ENCODE measurements around the gene MAP3K8. TPM values are rescaled to one million over a fixed set of nuclear protein-coding genes. Genes with fewer than 3 reads are reported as not detected.

MAP3K8 gene
- total RNA-seq, result 2.5 and 3.1 TPM in 2 replicates

DNA sequence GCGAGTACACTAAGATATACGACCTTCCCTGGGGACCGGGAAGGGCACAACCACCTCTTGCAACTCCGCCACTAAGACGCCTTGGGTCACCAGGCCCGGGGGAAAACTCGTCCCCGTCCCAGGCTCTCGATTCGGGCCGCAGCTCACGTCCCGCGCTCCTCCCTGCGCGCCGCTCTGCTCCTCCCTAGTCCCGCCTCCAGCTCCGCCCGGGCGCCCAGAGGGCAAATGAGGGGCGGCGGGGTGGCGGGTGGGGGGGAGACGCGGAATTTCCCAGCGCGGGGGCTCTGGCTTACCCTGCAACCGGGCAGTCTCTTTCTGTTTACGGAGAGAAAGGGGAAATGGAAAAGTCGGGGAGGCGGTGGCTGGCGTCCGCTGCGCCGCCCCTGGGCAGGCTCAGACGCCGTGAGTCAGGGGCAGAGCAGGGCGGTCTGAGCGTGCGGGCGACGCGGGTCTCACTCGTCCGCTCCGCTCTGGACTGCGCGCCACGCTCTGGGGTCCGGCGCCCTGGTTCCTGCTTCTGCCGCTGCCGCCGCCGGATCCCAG, at the start of gene MAP3K8:
Gene MAP3K8 (plus strand): TSS at position 455 of the 543 bp plus-strand sequence. CDS start 4,755 bp downstream, outside the sequence.

Other genes with a start within 250 kb of the MAP3K8 start
- gene MTPAP, start 84.9 kb upstream of the MAP3K8 start, total RNA-seq, result 10.1 and 16.2 TPM in 2 replicates
- gene LYZL2, start 195.6 kb downstream of the MAP3K8 start, total RNA-seq, result not detected in 2 replicates

All from mammary microvascular endothelial cell (primary cell).